HG03521 (cell line): Measurements from ENCODE around the gene PKP3.
A peak's percentile ranks its signal among the peaks of the same experiment; 100 is the strongest.

Source experiments
- ATAC-seq: cut with Tn5 transposase; IDR thresholded peaks from one replicate; pipeline ENCODE4 v1.9.1; 2021; ENCODE audit warnings: mild to moderate bottlenecking, moderate library complexity; ENCODE audit not compliant: unreplicated experiment

Gene PKP3

DNA sequence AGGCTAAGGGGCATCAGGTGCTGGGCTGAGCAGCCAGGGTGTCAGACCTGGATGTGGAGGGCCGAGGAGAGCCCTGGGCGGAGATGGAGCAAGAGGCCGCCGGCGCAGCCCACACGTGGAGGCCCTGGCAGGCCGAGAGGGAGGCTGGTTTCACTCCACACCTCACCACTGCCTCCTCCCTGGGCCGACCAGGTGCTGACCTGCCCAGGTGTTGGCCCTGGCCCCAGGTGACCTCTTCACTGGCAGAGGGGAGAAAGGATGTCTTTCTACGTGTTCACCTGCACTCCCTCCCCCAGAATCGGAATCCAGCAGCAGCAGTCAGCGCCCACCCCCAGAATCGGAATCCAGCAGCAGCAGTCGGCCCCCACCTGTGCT lies 47.0 kb downstream of the PKP3 start:
- ATAC-seq, result no peak

GRCh38 chr11:441418-442274 lies 47.6 kb downstream of the PKP3 start, which contains the start of gene ANO9:
Gene ANO9 (minus strand): TSS chr11:442011. CDS start chr11:441926, 85 bp downstream.
- no peak for ATAC-seq

- no peak for ATAC-seq
Observed at GRCh38 chr11:442611-443081, 48.6 kb downstream of the PKP3 start.

DNA sequence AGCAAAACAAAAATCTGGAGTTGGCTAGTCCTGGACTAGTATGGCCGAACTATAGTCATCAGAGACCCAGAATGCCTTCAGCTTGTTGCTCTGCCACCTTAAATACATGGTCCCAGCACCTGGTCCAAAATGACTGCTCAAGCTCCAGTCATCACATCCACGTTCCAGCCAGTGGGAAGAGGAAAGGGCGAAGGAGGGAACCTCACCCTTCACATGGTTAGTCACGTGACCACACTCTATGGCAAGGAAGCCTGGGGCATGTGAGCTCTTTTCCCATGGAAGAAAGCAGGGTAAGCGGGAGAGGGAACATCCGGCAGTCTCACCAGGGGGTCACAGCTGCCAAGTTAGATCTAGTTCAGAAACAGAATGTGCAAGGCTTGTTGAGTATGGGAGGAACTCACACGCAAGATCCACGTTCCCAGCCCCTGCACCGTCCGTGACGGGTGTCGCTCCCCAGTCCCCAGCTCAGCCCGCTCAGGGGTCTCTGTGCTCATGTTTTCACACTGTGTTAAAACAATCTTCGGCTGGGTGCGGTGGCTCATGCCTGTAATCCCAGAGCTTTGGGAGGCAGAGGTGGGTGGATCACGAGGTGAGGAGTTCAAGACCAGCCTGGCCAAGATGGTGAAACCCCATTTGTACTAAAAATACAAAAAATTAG lies 49.7 kb downstream of the PKP3 start:
- ATAC-seq, result no peak

DNA sequence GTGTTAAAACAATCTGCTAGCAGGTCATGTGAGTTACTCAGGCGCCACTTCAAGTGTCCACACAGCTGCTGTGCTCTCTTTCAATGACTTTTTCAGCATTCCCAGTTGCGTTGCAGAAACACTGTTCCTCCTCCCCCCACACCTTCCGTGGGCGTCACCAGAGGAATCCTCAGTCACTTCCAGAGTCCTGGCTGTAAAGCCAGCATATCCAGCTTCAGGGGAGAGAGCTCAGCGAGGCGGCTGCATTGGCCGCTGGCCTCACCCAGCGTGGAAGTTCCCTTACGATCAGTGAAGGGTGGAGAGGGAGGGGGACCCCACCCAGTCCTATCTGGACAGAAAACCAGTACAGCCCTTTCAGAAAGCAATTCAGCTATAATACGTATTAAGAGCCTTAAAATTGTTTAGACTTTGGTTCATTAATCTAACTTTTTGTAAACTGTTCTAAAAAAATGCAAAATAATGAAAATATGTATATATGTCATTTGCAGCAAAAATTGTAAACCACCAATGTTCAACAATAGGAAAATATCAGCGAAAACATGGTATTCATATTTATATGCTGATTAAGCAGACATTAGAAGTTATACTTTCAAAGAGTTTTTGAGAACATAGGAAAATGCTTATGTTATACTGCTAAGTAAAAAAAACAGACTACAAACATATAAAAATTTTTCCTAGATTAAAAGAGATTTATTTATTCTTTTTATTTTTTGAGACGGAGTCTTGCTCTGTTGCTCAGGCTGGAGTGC lies 50.6 kb downstream of the PKP3 start:
- no peak for ATAC-seq

- no peak for ATAC-seq
Observed at GRCh38 chr11:445765-446588, 52.0 kb downstream of the PKP3 start.

DNA sequence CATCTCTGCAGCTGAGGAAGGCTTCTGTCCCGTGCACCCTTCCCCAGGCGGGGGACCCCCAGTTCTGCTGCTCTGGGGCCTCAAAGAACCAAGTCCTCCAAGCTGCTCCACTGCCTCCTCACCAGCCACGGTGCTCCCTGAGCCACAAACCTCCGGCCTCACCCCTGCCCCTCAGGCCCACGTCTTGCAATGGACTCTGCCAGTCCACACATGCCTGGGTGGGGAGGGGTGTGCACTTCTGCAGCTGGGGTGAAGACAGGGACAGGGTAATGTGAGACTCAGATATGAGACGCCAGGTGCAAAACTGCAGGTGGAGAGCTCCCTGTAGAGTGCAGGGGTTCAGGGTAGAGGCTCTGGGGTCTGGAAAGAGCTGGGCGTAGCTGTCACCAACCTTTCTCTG lies 52.9 kb downstream of the PKP3 start:
- ATAC-seq, result no peak

- peak; percentile 42 for ATAC-seq
Observed at GRCh38 chr11:447923-448731, 54.1 kb downstream of the PKP3 start.

DNA sequence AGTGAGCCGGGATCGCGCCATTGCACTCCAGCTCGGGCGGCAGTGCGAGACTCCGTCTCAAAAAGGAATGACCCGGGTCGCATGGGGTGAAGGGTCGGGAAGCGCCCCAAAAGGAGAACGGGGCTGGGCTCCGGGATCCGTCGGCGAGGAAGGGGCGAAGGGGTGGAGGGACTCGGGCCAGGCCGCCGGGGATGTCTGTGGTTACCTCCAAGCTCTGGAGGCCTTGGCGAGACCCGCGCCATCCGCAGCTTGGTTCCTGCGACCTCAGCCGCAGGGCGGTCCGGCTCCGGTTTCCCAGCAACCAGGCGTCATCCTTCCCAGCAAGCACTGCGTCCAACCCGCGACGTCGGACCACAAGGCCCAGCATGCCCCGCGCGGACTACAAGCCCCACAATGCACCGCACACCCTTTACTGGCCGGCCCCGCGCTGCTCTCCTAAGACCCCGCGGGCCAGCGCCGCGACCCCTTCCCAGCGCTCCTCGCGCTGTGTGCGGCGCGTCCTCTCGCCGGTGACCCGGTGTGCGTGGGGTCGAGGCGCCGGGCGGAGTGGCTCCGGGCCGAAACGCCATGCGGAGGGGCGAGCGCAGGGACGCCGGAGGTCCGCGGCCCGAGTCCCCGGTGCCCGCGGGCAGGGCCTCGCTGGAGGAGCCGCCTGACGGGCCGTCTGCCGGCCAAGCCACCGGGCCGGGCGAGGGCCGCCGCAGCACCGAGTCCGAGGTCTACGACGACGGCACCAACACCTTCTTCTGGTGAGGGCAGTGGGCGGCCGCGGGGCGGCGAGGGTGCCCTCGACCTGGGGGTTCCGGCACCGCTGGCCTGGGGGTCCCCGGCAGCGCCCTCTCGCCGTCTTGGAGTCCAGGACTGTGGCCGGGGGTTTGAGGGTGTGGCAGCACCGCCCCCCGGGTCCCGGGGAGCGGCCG lies 56.1 kb downstream of the PKP3 start, which contains the start of gene PTDSS2:
Gene PTDSS2, plus strand, starts transcription at position 391 of the 920 bp plus-strand sequence. Its CDS starts 177 bp downstream, at position 568.
- ATAC-seq, result peak; percentile 80

DNA sequence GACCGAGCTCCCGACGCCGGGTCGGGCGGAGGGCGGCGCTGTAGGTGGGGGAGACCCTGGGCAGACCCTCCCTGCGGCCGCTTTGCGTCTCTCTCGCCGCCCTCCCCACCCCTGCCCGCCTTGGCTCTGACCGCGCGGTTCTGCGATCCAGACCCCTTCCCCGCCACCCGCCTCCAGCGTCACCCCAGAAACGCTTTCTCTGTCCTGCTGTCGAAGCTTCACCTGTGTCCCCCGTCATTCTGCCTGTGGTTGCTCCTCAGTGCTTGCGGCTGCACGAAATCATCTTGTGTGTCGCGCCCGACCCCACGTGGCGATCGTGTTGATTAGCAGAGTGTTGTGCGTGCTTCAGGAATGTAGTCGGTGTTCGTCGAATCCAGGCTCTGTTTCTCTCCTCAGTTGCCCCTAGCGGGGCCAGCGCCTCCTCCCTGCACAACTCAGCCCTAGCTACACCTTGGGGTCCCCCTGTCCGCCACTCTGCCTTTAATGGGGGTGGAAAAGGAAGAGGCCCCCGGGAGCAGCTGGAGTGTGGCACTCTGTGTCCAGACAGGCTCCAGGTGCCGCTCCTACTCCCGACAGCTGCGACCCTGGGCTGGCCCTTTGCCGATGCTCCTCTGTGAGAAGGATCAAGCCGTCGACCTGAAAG lies 56.9 kb downstream of the PKP3 start:
- peak; percentile 6 for ATAC-seq

DNA sequence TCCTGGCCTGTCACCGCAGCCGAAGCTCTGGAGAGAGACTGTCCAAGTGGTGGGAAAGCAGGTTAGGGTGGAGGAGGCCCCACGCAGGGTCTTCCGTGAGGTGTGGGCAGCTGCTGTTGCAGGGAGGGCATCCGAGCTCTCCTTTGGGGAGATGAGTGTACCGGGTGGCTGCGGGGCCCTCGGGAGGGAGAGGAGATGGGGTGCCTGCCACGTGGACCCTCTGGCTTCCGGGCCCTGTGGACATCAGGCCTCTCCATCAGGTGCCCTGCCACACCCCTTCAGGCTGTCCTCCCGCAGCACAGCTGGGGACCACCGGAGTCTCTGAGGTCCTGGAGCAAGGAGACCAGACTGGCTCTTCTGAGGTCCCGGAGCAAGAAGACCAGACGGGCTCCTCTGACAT lies 57.7 kb downstream of the PKP3 start:
- ATAC-seq, result no peak

DNA sequence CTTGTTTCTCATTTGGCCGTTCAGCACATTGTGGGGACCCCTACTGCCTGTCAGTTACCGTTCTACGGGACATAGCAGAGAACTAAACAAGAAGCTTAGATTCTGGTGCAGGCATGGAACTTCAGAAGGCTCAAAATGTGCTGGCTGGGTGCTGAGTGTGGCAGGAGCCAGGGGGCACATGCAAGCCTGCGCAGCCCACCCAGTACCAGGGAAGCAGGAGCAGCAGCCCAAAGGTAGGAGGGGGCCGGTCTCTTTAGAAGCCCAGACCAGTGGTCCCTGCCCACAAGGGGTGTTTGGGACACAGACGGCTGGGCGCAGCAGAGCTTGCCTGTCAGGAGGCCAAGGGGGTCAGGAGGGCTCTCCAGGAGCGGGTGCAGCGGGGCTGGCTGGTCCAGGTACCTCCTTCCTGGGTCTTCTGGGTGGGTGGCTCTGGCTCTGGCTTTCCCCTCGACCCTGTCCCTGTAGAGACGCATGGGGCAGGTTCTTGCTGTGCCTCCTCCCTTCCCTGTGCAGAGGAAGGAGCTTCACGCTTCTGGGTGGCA lies 58.3 kb downstream of the PKP3 start:
- no peak for ATAC-seq

GRCh38 chr11:452916-453527 lies 59.0 kb downstream of the PKP3 start:
- no peak for ATAC-seq

DNA sequence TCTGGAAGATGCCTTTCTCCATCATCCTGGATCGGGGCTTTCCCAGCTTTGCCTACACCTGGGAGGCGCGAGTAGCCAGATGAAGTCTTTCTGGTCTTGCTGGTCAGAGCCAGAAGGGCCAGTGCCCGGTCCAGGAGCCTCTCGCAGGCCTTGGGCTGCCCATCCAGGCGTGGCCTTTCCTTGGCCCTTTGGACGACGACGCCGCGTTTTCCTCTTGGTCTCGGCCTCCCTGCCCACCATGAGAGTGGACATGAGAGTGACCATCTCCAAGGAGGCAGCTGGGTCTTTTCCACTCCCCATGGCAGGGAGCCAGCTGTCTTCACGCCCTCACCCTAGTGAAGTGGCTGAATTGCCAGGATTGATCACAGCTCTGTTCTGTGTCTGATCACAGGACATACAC lies 59.6 kb downstream of the PKP3 start:
- ATAC-seq, result no peak

GRCh38 chr11:454043-454442 lies 60.0 kb downstream of the PKP3 start:
- no peak for ATAC-seq
